ENCODE measurements around the gene ANGPTL2. TPM values are rescaled to one million over a fixed set of nuclear protein-coding genes. Genes with fewer than 3 reads are reported as not detected.

Gene ANGPTL2
- total RNA-seq, 1 donor from 2014 or later: 7.7 TPM

GRCh38 chr9:127051881-127052595 lies 70.4 kb downstream of the ANGPTL2 start:
- no peak for DNase-seq (ENCODE audit: low read depth in 2 of 2)

- DNase-seq (ENCODE audit: low read depth in 2 of 2): no peak
These were observed 71.8 kb downstream of the ANGPTL2 start for GRCh38 chr9:127050591-127051001.

- DNase-seq (ENCODE audit: low read depth in 2 of 2): no peak
These were observed 72.3 kb downstream of the ANGPTL2 start for GRCh38 chr9:127050152-127050551.

- peak in 1 of 2 donors; percentile 45 for DNase-seq (ENCODE audit: low read depth in 2 of 2)
These were observed 72.9 kb downstream of the ANGPTL2 start for GRCh38 chr9:127049581-127049980.

GRCh38 chr9:127049044-127049443 lies 73.4 kb downstream of the ANGPTL2 start:
- peak; percentile 99 for DNase-seq (ENCODE audit: low read depth in 2 of 2)

GRCh38 chr9:127047971-127048370 lies 74.5 kb downstream of the ANGPTL2 start:
- DNase-seq (ENCODE audit: low read depth in 2 of 2): no peak

GRCh38 chr9:127045148-127045547 lies 77.3 kb downstream of the ANGPTL2 start:
- DNase-seq (ENCODE audit: low read depth in 2 of 2): no peak

- no peak for DNase-seq (ENCODE audit: low read depth in 2 of 2)
These were observed 82.9 kb downstream of the ANGPTL2 start for GRCh38 chr9:127039492-127039891.

GRCh38 chr9:127038531-127038930 lies 83.9 kb downstream of the ANGPTL2 start:
- DNase-seq (ENCODE audit: low read depth in 2 of 2): no peak

Other genes with a start within 250 kb of the ANGPTL2 start
- gene RALGPS1, start 207.9 kb downstream of the ANGPTL2 start, total RNA-seq: 2.1 and 3.9 TPM in 2 replicates
- gene GARNL3, start 142.1 kb upstream of the ANGPTL2 start, total RNA-seq: 2.3 and 3.3 TPM in 2 replicates

Data from dermis microvascular lymphatic vessel endothelial cell (primary cell).